Neural crest cell (in vitro differentiated cells): Measurements from ENCODE around the gene YLPM1. TPM values are rescaled to one million over a fixed set of nuclear protein-coding genes. Genes with fewer than 3 reads are reported as not detected.

Experiments
- DNase-seq: peaks from one replicate; pipeline ENCODE4 v3.0.0; 2021; ENCODE audit warnings: low read depth, mixed read lengths, low spot score
- H3K27ac Mint-ChIP-seq: one replicate; pipeline ENCODE4 v1.8.0; 2021; ENCODE audit warnings: mild to moderate bottlenecking, mixed read lengths; ENCODE audit not compliant: unreplicated experiment
- H3K27me3 Mint-ChIP-seq: 2 replicates; pipeline ENCODE4 v1.8.0; 2021; ENCODE audit warnings: low read depth, mild to moderate bottlenecking, mixed read lengths
- H3K36me3 Mint-ChIP-seq: 2 replicates; pipeline ENCODE4 v1.8.0; 2021; ENCODE audit warnings: low read depth, mild to moderate bottlenecking, mixed read lengths
- H3K4me1 Mint-ChIP-seq: 2 replicates; pipeline ENCODE4 v1.8.0; 2021; ENCODE audit warnings: mixed read lengths
- H3K4me3 Mint-ChIP-seq: one replicate; pipeline ENCODE4 v1.8.0; 2021; ENCODE audit warnings: mild to moderate bottlenecking, mixed read lengths
- H3K9me3 Mint-ChIP-seq: 2 replicates; pipeline ENCODE4 v1.8.0; 2021; ENCODE audit warnings: mixed read lengths
- CTCF ChIP-seq: fragments of 200-600 bp; sonication (generic); conservative IDR thresholded peaks from 2 replicates; pipeline ENCODE4 v1.5.0; 2021; ENCODE audit warnings: antibody characterized with exemption, mild to moderate bottlenecking
- total RNA-seq: library from RNA; stranded (reverse); gene quantifications from 2 replicates; pipeline ENCODE4 v1.2.1, GENCODE V29; 2021

The YLPM1 gene
- total RNA-seq, 1 donor from 2014 or later: 115 TPM

- H3K4me1 Mint-ChIP-seq: no peaks in the 10 kb centered on the region
- no peak for TF ChIP-seq CTCF
- H3K9me3 Mint-ChIP-seq: no peaks in the 10 kb centered on the region
- no peak overlapping the region for H3K4me3 Mint-ChIP-seq
- H3K36me3 Mint-ChIP-seq: no peaks in the 10 kb centered on the region
- no peak overlapping the region for H3K27ac Mint-ChIP-seq
- H3K27me3 Mint-ChIP-seq: no peaks in the 10 kb centered on the region
- no peak for DNase-seq
Measured at GRCh38 chr14:74875204-74875603, 112.1 kb downstream of the YLPM1 start.

GRCh38 chr14:74875941-74876913 lies 113.1 kb downstream of the YLPM1 start, which contains the start of gene PROX2:
TSS of gene PROX2 (minus strand) at chr14:74876145. CDS start at chr14:74863834, 12,311 bp downstream.
- H3K27me3 Mint-ChIP-seq: no peaks in the 10 kb centered on the region
- DNase-seq: no peak
- no peak for TF ChIP-seq CTCF
- no peak within 1 kb of the TSS for H3K27ac Mint-ChIP-seq
- H3K36me3 Mint-ChIP-seq: no peaks in the 10 kb centered on the region
- no peaks in the 10 kb centered on the region for H3K9me3 Mint-ChIP-seq
- no peak within 1 kb of the TSS for H3K4me3 Mint-ChIP-seq
- peaks cover 6% of the 10 kb centered on the region for H3K4me1 Mint-ChIP-seq

- no peak for DNase-seq
- no peak for TF ChIP-seq CTCF
- no peaks in the 10 kb centered on the region for H3K36me3 Mint-ChIP-seq
- H3K4me3 Mint-ChIP-seq: peak overlapping the region; percentile 74
- peaks cover 31% of the 10 kb centered on the region for H3K4me1 Mint-ChIP-seq
- H3K9me3 Mint-ChIP-seq: no peaks in the 10 kb centered on the region
- H3K27ac Mint-ChIP-seq: no peak overlapping the region
- H3K27me3 Mint-ChIP-seq: no peaks in the 10 kb centered on the region
Measured at GRCh38 chr14:74879427-74880182, 116.5 kb downstream of the YLPM1 start.

- Mint-ChIP-seq H3K9me3 (no peaks in the 10 kb centered on the region), H3K4me3 (peak within 1 kb of the TSS; percentile 98), H3K36me3 (no peaks in the 10 kb centered on the region), H3K27ac (peak within 1 kb of the TSS; percentile 99), H3K4me1 (peaks cover 49% of the 10 kb centered on the region), H3K27me3 (no peaks in the 10 kb centered on the region)
- no peak for TF ChIP-seq CTCF
- peak; percentile 92 for DNase-seq
Measured at GRCh38 chr14:74881431-74882102, 118.5 kb downstream of the YLPM1 start, which contains the start of gene DLST. TSS of gene DLST (plus strand) at chr14:74881916. CDS start at chr14:74881954, 38 bp downstream.
